Esophagus squamous epithelium (tissue), 4 donors: ENCODE results near the gene GALNT2.

Experiments used
- POLR2A ChIP-seq, 4 donors: fragments of 450-650 bp; IDR thresholded peaks; one replicate each; pipeline ENCODE4 v1.6.1; 2017; ENCODE audit warnings: antibody characterized with exemption in 4 of 4, mild to moderate bottlenecking in 4 of 4, moderate library complexity in 3 of 4
- TF ChIP-seq, protein P1 (sequence below), 6 experiments: fragments of 450-650 bp in 4 of 6; fragments of 200-600 bp in 2 of 6; sonication (generic) in 2 of 6; IDR thresholded peaks; one replicate each; pipeline ENCODE4 v1.5.1; 2016 to 2019; ENCODE audit warnings: antibody characterized with exemption in 6 of 6, mild to moderate bottlenecking in 4 of 6, moderate library complexity in 4 of 6

DNA sequence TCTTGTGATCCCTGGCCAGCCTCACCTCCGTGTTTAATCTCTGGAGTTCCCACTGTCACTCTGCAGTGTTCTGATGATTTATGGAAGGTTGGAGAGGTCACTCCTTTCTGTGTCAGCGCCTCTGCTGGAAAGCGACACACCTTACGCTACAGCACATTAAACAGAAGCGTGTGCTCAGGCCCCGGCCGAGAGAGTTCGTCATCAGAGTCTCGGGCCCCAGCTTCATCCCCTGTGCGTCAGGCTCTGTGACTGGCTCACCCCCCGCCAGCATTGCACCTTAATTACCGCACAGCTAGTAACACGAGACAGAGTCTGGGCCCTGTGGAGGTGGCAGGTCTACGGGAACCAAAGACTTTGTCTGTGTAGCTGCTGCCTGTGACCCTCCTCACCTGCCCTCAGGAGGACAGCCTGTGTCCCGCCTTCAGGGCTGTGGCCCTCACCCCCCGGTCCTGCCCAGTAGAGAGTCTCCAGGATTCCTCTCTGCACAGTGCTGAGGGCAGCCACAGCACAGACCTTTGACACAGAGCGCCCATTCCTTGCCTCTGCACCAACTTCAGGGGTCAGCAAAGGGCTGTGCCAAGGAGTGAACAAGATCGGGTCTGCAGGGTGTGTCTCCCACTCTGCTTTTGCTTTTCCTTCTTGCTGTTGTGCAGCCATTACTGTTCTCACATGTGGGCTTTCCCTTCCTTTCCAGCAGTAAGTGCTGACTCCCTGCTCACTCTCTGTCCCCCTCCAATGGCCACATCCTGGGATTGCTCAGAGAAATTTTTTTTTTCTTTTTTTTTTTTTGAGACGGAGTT is 201.5 kb downstream of the GALNT2 start:
- TF ChIP-seq, protein P1, sequence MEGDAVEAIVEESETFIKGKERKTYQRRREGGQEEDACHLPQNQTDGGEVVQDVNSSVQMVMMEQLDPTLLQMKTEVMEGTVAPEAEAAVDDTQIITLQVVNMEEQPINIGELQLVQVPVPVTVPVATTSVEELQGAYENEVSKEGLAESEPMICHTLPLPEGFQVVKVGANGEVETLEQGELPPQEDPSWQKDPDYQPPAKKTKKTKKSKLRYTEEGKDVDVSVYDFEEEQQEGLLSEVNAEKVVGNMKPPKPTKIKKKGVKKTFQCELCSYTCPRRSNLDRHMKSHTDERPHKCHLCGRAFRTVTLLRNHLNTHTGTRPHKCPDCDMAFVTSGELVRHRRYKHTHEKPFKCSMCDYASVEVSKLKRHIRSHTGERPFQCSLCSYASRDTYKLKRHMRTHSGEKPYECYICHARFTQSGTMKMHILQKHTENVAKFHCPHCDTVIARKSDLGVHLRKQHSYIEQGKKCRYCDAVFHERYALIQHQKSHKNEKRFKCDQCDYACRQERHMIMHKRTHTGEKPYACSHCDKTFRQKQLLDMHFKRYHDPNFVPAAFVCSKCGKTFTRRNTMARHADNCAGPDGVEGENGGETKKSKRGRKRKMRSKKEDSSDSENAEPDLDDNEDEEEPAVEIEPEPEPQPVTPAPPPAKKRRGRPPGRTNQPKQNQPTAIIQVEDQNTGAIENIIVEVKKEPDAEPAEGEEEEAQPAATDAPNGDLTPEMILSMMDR (IDR thresholded peaks at IDR 0.05) = peak in 5 of 6 experiments; percentile 23 to 51 (median 33)
- TF ChIP-seq POLR2A (IDR thresholded peaks at IDR 0.05) = no peak
